SU-DHL-6 (cell line): ENCODE results near the gene RALGDS.

Experiments used
- H2AFZ ChIP-seq: fragments of 200-600 bp; sonication (generic); 2 replicates; pipeline ENCODE4 v1.6.1; 2014; ENCODE audit warnings: low read depth, mild to moderate bottlenecking, moderate library complexity, mixed read lengths, antibody characterized with exemption, low read length; ENCODE audit not compliant: severe bottlenecking
- H3F3A ChIP-seq: fragments of 200-600 bp; shearing (Covaris generic); 2 replicates; pipeline ENCODE4 v1.6.0; 2016; ENCODE audit warnings: antibody characterized with exemption, mild to moderate bottlenecking; ENCODE audit not compliant: insufficient read depth
- H3K27ac ChIP-seq: fragments of 200-600 bp; sonication (generic); 2 replicates; pipeline ENCODE4 v1.5.1; 2016; ENCODE audit warnings: low read depth, mild to moderate bottlenecking, low read length, moderate library complexity, mixed read lengths
- H3K27me3 ChIP-seq: fragments of 200-600 bp; sonication (generic), shearing (Covaris generic); 2 replicates; pipeline ENCODE4 v1.6.0; 2014; ENCODE audit warnings: mild to moderate bottlenecking, low read length
- H3K36me3 ChIP-seq: fragments of 200-600 bp; sonication (generic); 2 replicates; pipeline ENCODE4 v1.6.1; 2014; ENCODE audit warnings: mild to moderate bottlenecking, low read length, mixed read lengths
- H3K4me2 ChIP-seq: fragments of 300-600, 200-600 bp; shearing (Covaris generic), sonication (generic); 2 replicates; pipeline ENCODE4 v1.6.0; 2014; ENCODE audit warnings: low read length, low read depth, mild to moderate bottlenecking; ENCODE audit not compliant: poor library complexity, severe bottlenecking
- H3K4me3 ChIP-seq: fragments of 200-600 bp; sonication (generic); 2 replicates; pipeline ENCODE4 v1.5.1; 2014; ENCODE audit warnings: antibody characterized with exemption, low read length, mild to moderate bottlenecking, mixed read lengths; ENCODE audit not compliant: insufficient read depth, poor library complexity, severe bottlenecking
- H3K79me2 ChIP-seq: fragments of 200-600 bp; sonication (generic); 2 replicates; pipeline ENCODE4 v1.6.1; 2014; ENCODE audit warnings: mild to moderate bottlenecking, low read length, moderate library complexity; ENCODE audit not compliant: insufficient read depth
- H3K9ac ChIP-seq: fragments of 200-600 bp; sonication (generic); 2 replicates; pipeline ENCODE4 v1.7.0; 2014; ENCODE audit warnings: mild to moderate bottlenecking, low read length
- H3K9me2 ChIP-seq: fragments of 200-600 bp; sonication (generic); replicated peaks from 2 replicates; pipeline ENCODE4 v1.6.1; 2014; ENCODE audit warnings: low read length; ENCODE audit not compliant: insufficient read depth
- H3K9me3 ChIP-seq: fragments of 200-600 bp; sonication (generic); 2 replicates; pipeline ENCODE4 v1.6.1; 2014; ENCODE audit warnings: low read length, mixed read lengths; ENCODE audit not compliant: insufficient read depth
- H4K20me1 ChIP-seq: fragments of 200-600 bp; sonication (generic); 2 replicates; pipeline ENCODE4 v1.6.1; 2014; ENCODE audit warnings: low read depth, mild to moderate bottlenecking, antibody characterized with exemption, low read length, moderate library complexity, mixed read lengths
- EZH2phosphoT487 ChIP-seq: fragments of 200-600 bp; sonication (generic), shearing (Covaris generic); conservative IDR thresholded peaks from 2 replicates; pipeline ENCODE4 v1.6.1; 2018; ENCODE audit warnings: mild to moderate bottlenecking, antibody characterized with exemption, low read length, moderate library complexity, mixed read lengths
- TF ChIP-seq, protein P1 (sequence below): fragments of 200-600 bp; sonication (generic); IDR thresholded peaks from one replicate; pipeline ENCODE4 v1.5.1; 2017; ENCODE audit warnings: antibody characterized with exemption, mild to moderate bottlenecking, low read length, moderate library complexity; ENCODE audit not compliant: insufficient read depth, poor library complexity, severe bottlenecking

RALGDS gene

DNA sequence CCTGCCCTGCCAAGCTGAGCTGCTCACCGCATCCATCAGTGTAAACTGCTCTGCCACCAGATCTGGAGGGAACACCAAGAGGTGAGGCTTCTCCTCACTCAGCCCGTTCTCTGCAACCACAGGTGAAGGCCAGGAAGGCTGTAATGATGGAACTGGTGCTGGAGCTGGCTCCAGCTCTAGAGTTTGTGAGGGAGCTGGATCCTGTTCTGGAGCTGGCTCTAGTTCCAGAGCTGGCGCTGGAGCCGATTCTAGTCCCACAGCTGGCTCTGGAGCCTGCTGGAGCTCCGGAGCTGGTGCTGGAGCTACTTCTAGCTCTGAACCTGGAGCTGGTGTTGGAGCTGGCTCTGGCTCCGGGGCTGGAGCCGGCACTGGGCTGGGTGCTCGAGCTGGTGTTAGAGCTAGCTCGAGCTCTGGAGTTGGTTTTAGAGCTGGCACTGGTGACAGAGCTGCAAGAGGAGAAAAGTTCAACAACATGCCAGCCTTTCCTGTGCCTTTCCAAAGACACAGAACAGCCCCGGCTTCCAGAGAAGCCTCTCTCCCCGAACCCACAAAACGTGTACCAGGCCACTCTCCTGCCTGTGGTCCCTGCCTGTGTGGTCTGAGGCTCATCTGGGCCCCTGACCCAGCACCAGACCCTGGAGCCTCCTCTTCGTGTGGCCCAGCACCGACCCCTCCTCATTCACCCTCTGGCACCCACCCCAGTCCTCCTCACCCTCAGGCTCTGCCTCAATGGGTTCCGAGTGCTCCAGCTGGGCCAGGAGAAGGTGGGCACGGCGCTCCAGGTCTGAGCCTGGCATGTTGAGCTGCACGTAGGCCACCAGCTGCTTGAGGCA is 12.9 kb downstream of the RALGDS start:
- no peaks in the 10 kb centered on the region for H3F3A ChIP-seq
- no peak overlapping the region for H3K27ac ChIP-seq
- H3K9me3 ChIP-seq = no peaks in the 10 kb centered on the region
- no peak overlapping the region for H3K9ac ChIP-seq
- no peaks in the 10 kb centered on the region for H3K79me2 ChIP-seq
- TF ChIP-seq, protein P1, sequence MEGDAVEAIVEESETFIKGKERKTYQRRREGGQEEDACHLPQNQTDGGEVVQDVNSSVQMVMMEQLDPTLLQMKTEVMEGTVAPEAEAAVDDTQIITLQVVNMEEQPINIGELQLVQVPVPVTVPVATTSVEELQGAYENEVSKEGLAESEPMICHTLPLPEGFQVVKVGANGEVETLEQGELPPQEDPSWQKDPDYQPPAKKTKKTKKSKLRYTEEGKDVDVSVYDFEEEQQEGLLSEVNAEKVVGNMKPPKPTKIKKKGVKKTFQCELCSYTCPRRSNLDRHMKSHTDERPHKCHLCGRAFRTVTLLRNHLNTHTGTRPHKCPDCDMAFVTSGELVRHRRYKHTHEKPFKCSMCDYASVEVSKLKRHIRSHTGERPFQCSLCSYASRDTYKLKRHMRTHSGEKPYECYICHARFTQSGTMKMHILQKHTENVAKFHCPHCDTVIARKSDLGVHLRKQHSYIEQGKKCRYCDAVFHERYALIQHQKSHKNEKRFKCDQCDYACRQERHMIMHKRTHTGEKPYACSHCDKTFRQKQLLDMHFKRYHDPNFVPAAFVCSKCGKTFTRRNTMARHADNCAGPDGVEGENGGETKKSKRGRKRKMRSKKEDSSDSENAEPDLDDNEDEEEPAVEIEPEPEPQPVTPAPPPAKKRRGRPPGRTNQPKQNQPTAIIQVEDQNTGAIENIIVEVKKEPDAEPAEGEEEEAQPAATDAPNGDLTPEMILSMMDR = no peak
- TF ChIP-seq EZH2phosphoT487 = no peak
- no peaks in the 10 kb centered on the region for H3K9me2 ChIP-seq
- H3K4me2 ChIP-seq = no peak overlapping the region
- no peak overlapping the region for H3K4me3 ChIP-seq
- no peaks in the 10 kb centered on the region for H3K27me3 ChIP-seq
- no peaks in the 10 kb centered on the region for H3K36me3 ChIP-seq
- no peak overlapping the region for H2AFZ ChIP-seq
- no peaks in the 10 kb centered on the region for H4K20me1 ChIP-seq

DNA sequence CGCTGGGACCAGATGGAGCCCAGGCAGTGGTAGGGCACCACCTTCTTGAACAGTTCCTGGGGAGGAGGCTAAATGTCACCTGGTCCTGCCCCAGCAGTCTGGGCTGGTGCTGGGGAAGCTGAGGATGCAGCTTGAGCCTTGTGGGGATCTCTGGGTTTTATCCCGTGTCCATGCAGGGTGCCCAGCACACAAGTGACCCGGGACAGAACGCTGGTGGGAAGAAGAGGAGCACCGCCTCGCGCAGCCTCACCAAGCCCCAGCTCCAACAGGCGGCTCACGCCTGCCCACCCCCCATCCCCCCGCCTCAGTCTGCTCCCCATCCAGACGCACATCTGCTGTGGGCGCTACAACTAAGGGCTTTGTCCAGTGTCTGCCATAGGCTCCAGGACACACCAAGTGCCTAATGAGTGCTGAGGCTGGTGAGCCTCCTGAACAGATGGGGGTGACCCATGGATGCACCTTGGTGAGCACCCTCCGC is 13.8 kb downstream of the RALGDS start:
- no peaks in the 10 kb centered on the region for H3F3A ChIP-seq
- no peak overlapping the region for H3K4me3 ChIP-seq
- TF ChIP-seq, protein P1 = no peak
- no peak for TF ChIP-seq EZH2phosphoT487
- no peaks in the 10 kb centered on the region for H4K20me1 ChIP-seq
- no peaks in the 10 kb centered on the region for H3K27me3 ChIP-seq
- no peak overlapping the region for H2AFZ ChIP-seq
- H3K79me2 ChIP-seq = no peaks in the 10 kb centered on the region
- H3K27ac ChIP-seq = no peak overlapping the region
- no peaks in the 10 kb centered on the region for H3K9me2 ChIP-seq
- no peak overlapping the region for H3K4me2 ChIP-seq
- H3K36me3 ChIP-seq = no peaks in the 10 kb centered on the region
- no peak overlapping the region for H3K9ac ChIP-seq
- no peaks in the 10 kb centered on the region for H3K9me3 ChIP-seq

DNA sequence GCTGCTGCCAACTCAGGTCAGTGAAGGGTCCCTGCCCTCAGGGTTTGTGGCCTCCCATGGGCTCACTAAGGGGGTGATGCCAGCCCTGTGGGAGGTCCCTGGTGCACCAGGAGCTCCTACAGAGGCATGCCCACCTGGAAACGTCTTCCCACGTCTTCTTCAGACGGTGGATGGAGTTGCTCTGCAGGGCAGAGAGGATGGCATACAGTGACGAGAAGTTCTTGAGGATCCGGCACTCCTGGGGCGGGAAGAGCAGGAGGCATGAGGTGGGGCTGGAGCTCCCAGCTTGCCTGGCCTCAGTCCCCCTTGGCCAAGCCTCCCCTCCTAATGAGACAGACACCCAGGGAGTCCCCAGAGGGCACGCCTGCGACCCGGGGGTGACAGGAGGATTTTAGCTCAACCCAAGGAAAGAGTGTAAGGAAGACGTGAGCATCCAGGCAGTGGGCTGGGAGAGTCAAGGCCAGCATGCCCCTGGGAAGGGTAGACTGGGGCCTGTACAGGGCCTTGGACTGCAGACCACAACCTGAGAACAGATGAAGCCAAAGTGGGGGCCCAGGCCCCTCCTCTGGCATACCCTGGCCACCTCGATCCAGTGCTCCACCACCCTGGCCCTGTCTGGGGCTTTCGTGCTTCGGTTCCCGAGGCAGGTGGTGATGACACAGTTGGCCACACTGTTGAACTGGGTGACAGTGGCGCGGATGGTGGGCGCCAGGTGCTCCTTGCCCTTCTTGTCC is 14.4 kb downstream of the RALGDS start:
- Histone ChIP-seq H3K27me3 (no peaks in the 10 kb centered on the region), H3K9me2 (no peaks in the 10 kb centered on the region), H3K27ac (no peak overlapping the region), H2AFZ (no peak overlapping the region), H3K4me2 (no peak overlapping the region), H3K4me3 (no peak overlapping the region), H4K20me1 (no peaks in the 10 kb centered on the region), H3F3A (no peaks in the 10 kb centered on the region), H3K9ac (no peak overlapping the region), H3K9me3 (no peaks in the 10 kb centered on the region), H3K36me3 (no peaks in the 10 kb centered on the region), H3K79me2 (no peaks in the 10 kb centered on the region)
- no peak for TF ChIP-seq EZH2phosphoT487
- TF ChIP-seq, protein P1 = no peak
